Measurements from ENCODE around the gene PSAP. TPM values are rescaled to one million over a fixed set of nuclear protein-coding genes. Genes with fewer than 3 reads are reported as not detected.

PSAP gene
- total RNA-seq, 1 experiment from 2014 or later: 251 TPM

DNA sequence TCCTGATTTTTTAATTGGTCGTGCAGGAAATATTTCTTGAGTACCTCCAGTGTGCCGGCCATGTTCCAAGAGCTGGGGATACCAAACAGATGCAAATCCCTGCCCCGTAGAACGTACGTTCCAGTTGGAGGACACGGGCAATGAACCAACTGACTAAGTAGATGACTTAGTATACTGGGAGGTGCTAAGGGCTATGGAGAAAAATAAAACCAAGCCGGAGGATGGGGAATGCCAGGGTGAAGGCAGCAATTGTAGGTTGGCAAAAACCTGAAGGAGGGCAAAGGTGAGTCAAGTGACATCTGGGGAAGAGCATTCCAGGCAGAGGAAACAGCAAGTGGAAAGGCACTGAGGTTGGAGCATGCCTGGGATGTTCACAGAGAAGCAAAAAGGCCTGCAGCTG lies 70.9 kb downstream of the PSAP start:
- Histone ChIP-seq H3K9me3 (replicated peaks) (0 out of 2 replicates have a peak, but pooled peaks cover 3% of the 10 kb centered on the region), H3K4me1 (replicated peaks) (no peaks in the 10 kb centered on the region), H3K4me3 (no peak overlapping the region), H3K27me3 (replicated peaks) (no peaks in the 10 kb centered on the region), H3K27ac (no peak overlapping the region), H3K36me3 (no peaks in the 10 kb centered on the region)
- DNase-seq (ENCODE audit: low read depth in 1 of 2, low spot score in 2 of 2): no peak

DNA sequence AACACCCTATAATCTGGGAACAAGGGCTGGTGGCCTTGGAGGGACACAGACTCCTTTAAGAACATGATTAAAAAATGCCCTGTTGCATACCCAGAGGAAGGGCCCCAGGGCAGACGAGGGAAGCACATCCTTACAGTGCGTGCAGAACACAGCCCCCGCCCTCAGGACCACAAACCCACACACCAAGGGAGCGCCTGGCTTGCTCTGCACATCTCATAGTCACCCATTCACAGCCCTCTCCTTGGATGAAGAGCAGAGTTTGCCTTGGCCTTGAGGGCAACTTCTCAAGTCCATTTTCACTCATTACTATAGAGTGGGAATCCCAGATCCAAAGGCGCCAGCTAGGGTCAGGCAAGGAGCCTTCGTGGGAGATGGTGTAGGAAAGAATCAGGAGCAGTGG lies 71.4 kb downstream of the PSAP start:
- no peaks in the 10 kb centered on the region for H3K36me3 ChIP-seq
- no peaks in the 10 kb centered on the region for H3K27me3 ChIP-seq (replicated peaks)

DNA sequence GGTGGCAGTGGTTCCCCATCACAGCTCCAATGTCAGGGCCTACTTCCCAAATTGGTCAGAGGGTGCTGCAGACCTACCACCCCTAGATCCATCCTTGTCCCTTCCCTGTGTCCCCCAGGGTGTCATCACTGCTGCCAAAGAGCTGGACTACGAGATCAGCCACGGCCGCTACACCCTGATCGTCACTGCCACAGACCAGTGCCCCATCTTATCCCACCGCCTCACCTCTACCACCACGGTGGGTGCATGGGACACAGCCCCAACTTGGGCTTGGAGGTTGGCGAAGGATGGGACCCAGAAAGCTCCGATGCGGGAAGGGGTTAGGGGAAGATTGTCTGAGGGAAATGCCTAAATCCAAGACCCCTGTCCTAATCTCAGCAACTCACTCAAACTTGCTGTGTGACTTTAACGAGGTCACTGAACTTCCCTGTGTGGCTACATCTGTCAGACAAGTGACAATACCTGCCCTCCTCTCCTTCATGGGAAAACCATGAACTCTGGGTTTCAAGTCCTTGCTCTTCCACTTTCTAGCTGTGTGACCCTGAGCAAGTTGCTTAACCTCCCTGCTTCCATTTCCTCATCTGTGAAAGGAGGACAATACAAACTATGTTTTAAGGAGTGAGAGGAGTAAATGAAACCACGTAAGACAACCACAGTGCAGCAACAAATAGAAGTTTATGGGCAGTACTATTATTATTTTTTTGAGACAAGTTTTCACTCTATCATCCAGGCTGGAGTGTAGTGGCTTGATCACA lies 72.8 kb downstream of the PSAP start:
- Histone ChIP-seq H3K36me3 (no peaks in the 10 kb centered on the region), H3K4me3 (no peak overlapping the region), H3K9me3 (replicated peaks) (0 out of 2 replicates have a peak, but pooled peaks cover 3% of the 10 kb centered on the region), H3K27me3 (replicated peaks) (no peaks in the 10 kb centered on the region), H3K4me1 (replicated peaks) (peaks cover 7% of the 10 kb centered on the region), H3K27ac (no peak overlapping the region)
- DNase-seq (ENCODE audit: low read depth in 1 of 2, low spot score in 2 of 2): no peak

More for the DNA sequence above, 71.4 kb downstream of the PSAP start:
- Histone ChIP-seq H3K4me1 (replicated peaks) (no peaks in the 10 kb centered on the region), H3K27ac (no peak overlapping the region), H3K9me3 (replicated peaks) (0 out of 2 replicates have a peak, but pooled peaks cover 3% of the 10 kb centered on the region), H3K4me3 (no peak overlapping the region)
- no peak for DNase-seq (ENCODE audit: low read depth in 1 of 2, low spot score in 2 of 2)

DNA sequence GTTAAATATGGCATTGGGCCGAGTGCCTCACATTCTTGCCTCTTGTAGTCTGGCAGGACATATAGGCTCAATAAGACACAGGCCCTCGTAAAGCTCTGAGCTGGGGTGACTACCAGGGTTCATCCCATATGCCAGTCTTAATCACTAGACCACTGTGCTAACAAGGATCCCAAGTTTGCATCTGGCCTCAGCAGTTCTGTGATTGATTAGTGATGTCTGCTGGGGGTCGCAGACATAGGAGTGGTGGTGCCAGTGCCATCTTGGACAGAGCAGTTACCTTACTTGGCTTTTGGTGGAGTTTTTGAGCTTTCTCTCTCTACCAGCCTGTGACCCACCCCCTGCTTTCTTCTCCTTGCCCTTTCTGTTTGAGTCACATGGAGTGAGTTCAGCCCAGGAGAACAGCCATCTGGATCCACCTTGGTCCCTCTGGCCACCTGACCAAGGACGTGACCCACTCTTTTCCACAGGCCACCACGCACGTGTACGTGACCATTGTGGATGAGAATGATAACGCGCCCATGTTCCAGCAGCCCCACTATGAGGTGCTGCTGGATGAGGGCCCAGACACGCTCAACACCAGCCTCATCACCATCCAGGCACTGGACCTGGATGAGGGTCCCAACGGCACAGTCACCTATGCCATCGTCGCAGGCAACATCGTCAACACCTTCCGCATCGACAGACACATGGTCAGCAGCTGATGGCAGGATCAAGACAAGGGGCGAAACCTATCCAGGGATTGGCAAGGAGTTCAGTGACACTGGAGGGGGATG lies 73.7 kb downstream of the PSAP start:
- DNase-seq (ENCODE audit: low read depth in 1 of 2, low spot score in 2 of 2): no peak
- peaks cover 16% of the 10 kb centered on the region for H3K4me1 ChIP-seq (replicated peaks)
- 0 out of 2 replicates have a peak, but pooled peaks cover 3% of the 10 kb centered on the region for H3K9me3 ChIP-seq (replicated peaks)
- H3K27me3 ChIP-seq (replicated peaks): no peaks in the 10 kb centered on the region
- H3K4me3 ChIP-seq: no peak overlapping the region
- H3K27ac ChIP-seq: no peak overlapping the region
- no peaks in the 10 kb centered on the region for H3K36me3 ChIP-seq

DNA sequence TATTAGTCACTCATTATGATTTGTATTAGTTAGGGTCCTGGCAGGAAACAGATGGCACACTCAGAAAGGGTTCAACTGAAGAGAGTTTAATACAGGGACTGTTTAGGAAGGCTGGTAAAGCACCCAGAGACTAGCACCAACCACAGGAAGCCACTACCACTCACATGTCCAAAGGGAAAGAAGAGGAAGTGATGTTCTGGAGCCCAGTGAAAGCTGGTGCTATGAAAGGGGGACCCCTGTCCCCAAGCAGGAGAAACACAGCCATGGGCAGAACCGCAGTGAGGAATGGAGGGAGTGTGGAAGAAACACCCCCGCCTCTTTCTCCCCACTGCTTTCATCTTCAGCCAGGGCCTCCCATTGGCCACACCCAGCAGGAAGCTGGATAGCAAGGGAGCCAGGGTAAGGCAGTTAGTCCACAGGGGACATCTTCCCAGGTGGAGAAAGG lies 74.5 kb downstream of the PSAP start:
- H3K4me1 ChIP-seq (replicated peaks): peaks cover 25% of the 10 kb centered on the region
- 0 out of 2 replicates have a peak, but pooled peaks cover 3% of the 10 kb centered on the region for H3K9me3 ChIP-seq (replicated peaks)
- no peak for DNase-seq (ENCODE audit: low read depth in 1 of 2, low spot score in 2 of 2)

DNA sequence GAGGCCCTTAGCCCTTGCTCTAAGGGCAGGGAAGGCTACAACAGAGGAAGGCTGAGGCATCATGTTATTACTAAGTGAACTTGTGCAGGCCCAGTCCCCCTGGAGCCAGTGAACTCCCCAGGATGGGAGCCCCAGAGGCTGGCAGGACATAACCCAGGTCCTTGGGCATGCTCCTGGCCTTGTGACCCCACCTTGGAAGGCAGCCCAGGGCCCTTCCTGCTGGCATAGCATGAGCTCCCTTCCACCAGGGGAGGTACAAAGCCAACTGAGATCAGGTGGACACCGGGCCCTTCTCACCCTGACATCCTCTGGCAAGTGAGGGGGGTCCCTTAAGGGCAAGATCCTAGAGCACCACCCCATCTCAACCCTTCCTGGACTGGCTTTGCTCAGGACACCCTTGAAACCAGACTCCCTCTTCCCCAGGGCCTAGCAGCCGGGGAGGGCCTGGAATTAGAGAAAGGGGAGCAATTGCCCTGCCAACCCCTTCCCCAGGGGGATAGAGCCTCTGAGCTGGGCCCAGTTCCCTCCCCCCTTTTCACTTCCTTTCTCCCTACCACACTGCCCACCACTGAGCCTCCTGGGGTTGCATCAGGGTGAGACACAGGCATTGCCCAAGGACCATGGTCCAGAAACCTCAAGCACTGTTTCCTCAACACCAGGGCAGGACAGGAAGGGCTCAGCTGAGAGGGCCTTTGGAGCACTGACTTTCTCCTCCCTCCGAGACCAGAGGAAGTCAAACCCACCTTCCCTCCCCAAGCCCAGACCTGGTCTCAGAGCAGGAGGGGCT lies 75.9 kb downstream of the PSAP start:
- DNase-seq (ENCODE audit: low read depth in 1 of 2, low spot score in 2 of 2): no peak
- Histone ChIP-seq H3K27me3 (replicated peaks) (no peaks in the 10 kb centered on the region), H3K9me3 (replicated peaks) (0 out of 2 replicates have a peak, but pooled peaks cover 3% of the 10 kb centered on the region), H3K27ac (no peak overlapping the region), H3K36me3 (no peaks in the 10 kb centered on the region; the same call in 1 of the 2 replicates), H3K4me1 (replicated peaks) (peaks cover 39% of the 10 kb centered on the region), H3K4me3 (no peak overlapping the region)

More for the DNA sequence above, 74.5 kb downstream of the PSAP start:
- H3K4me3 ChIP-seq: no peak overlapping the region
- H3K36me3 ChIP-seq: no peaks in the 10 kb centered on the region
- no peaks in the 10 kb centered on the region for H3K27me3 ChIP-seq (replicated peaks)
- H3K27ac ChIP-seq: no peak overlapping the region

DNA sequence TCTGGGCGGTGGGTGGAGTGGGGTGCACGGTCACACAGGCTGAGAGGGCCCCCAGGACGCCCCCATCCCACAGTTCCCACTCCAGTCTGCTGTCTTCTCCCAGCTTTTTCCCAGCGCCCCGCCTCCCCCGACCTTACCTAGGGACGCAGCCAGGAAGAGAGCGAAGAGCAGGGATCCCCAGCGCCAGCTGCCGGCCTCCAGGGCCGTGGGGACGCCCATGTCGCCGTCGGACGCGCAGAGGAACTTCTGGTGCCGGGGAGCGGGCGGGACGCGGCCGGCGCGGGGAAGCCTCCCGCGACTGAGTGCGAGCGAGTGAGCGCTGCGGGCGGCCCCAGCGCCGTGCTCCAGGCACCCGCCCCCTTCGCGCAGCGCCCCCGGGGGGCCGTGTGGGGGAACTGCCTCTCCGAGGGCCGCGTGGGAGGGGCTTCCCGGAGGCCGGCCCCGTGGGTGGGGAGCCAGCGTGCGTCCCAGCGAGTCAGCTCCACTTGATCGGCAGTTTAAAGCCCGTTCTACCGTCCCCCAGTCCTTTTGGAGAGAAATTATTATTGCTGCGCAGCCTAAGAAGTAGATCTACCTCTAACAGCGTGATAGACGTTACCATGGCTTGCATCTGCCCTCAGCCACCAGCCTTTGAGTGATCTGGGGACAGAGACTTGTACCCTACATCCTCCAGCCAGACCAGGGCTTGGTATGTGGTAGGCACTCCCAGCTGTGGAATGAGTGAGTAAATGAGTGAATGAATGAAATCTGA lies 77.7 kb downstream of the PSAP start, which contains the start of gene VSIR:
VSIR (minus strand) TSS at position 300 of the 751 bp plus-strand sequence; CDS start at position 219, 81 bp downstream.
- Histone ChIP-seq H3K9me3 (replicated peaks) (0 out of 2 replicates have a peak, but pooled peaks cover 3% of the 10 kb centered on the region), H3K4me3 (peak within 1 kb of the TSS; percentile 61), H3K27ac (peak within 1 kb of the TSS; percentile 37), H3K4me1 (replicated peaks) (peaks cover 54% of the 10 kb centered on the region), H3K36me3 (peaks cover 4% of the 10 kb centered on the region; the same call in 1 of the 2 replicates), H3K27me3 (replicated peaks) (no peaks in the 10 kb centered on the region)
- DNase-seq (ENCODE audit: low read depth in 1 of 2, low spot score in 2 of 2): peak; percentile 83 to 96

DNA sequence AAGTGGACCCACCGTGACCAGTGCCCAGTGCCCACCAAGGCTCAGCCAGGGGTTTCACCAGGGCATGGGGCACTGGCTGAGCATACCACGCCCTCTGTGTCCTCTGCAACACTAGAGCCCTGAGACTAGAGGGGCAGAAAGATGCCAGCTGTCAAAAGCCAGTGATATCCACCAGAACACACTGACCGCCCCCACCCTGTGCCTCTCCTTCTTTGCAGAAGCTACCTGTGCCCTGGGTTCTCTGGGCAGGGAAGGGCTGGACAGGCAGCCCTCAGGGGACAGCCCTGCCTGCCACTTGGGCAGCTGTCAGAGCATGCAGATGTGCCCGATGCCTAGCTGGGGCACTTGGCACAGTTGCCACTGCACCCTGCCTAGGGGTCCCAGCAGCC lies 78.2 kb downstream of the PSAP start:
- peak overlapping the region; percentile 61 for H3K4me3 ChIP-seq
- no peaks in the 10 kb centered on the region for H3K27me3 ChIP-seq (replicated peaks)
- H3K9me3 ChIP-seq (replicated peaks): 0 out of 2 replicates have a peak, but pooled peaks cover 3% of the 10 kb centered on the region
- peaks cover 10% of the 10 kb centered on the region; the same call in 1 of the 2 replicates for H3K36me3 ChIP-seq
- peak overlapping the region; percentile 37 for H3K27ac ChIP-seq
- DNase-seq (ENCODE audit: low read depth in 1 of 2, low spot score in 2 of 2): no peak
- peaks cover 60% of the 10 kb centered on the region for H3K4me1 ChIP-seq (replicated peaks)

DNA sequence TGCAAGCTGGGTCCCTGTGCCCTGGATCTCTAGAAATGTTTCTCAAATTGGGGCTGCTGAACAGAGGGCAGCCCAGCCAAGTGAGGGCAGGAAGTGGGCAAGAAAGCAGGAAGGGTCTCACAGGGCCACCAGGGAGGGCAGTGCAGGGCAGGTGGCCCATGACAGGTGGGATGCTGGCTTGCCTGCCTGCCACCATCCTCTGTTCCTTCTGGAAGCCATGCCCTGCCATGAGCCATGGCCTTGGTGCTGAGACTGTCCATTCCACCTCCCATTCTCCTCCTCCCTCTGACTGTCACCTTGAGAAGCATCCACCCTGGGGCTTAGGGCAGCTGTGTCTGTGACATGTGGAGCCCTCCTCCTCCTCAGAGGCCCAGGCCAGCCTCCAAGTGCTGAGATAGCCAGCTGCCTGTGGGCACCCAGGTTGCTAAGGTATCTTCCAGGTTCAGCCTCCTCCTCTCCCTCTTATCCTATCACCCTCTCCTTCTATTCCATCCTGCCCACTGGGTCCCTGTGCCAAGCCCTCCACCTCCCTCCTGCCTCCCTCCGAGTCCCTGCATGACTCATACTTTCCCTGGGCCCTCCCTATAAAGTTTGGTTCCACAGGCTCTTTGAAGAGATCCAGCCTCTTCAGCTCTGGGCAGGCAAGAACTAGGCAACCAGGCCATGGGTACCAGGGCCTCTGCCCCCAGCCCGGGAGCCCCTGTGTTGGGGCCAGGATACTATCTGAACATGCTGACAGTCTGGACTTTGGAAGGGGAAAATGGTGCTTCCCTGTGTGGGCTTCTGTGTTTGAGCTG lies 79.0 kb downstream of the PSAP start:
- DNase-seq (ENCODE audit: low read depth in 1 of 2, low spot score in 2 of 2): peak; percentile 60 to 83
- Histone ChIP-seq H3K4me1 (replicated peaks) (peaks cover 68% of the 10 kb centered on the region), H3K9me3 (replicated peaks) (no peaks in the 10 kb centered on the region), H3K4me3 (peak overlapping the region; percentile 61), H3K27me3 (replicated peaks) (no peaks in the 10 kb centered on the region), H3K36me3 (peaks cover 10% of the 10 kb centered on the region; the same call in 1 of the 2 replicates), H3K27ac (peak overlapping the region; percentile 37)

DNA sequence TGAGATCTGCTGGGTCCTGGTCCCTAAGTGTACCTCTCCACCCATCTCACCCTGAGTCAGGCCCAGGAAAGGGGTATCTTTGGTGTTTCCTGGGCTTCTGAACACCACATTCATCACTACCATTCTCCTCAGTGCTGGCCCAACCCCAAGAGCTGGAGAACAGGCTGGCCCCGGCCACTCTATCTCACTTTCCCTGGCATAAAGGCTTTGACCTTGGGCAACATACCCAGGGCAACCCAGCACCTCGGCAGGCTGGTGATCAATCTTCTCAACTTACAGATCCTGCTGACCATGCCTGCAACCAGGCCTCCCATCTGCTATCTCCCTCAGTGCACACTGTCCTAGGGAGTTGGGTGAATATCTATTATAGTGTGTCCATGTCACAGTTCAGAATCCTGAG lies 79.8 kb downstream of the PSAP start:
- Histone ChIP-seq H3K4me1 (replicated peaks) (peaks cover 75% of the 10 kb centered on the region), H3K9me3 (replicated peaks) (no peaks in the 10 kb centered on the region), H3K4me3 (no peak overlapping the region), H3K36me3 (peaks cover 13% of the 10 kb centered on the region; the same call in 1 of the 2 replicates), H3K27me3 (replicated peaks) (no peaks in the 10 kb centered on the region), H3K27ac (no peak overlapping the region)
- no peak for DNase-seq (ENCODE audit: low read depth in 1 of 2, low spot score in 2 of 2)

DNA sequence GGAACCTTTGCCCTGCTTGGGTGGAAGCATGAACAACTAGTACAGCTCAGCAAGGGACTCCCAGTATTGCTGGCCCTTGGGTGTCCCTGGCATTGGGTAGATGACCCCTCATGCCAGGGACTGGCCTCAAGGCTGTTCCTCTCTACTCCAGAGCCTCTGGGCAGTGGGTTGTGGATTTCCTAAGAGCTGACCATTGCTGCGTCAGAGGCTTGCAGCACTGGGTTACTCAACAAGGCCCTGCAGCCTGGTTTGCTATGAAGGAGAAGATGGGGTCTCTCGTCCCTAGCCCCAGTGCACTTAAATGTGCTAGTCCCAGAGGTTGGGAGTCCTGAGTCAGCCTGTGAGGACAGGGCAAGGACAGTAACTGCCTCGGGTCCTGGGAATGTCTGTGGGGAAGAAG lies 80.3 kb downstream of the PSAP start:
- Histone ChIP-seq H3K27me3 (replicated peaks) (no peaks in the 10 kb centered on the region), H3K4me1 (replicated peaks) (peaks cover 79% of the 10 kb centered on the region), H3K9me3 (replicated peaks) (no peaks in the 10 kb centered on the region), H3K27ac (no peak overlapping the region), H3K36me3 (peaks cover 13% of the 10 kb centered on the region; the same call in 1 of the 2 replicates), H3K4me3 (no peak overlapping the region)
- no peak for DNase-seq (ENCODE audit: low read depth in 1 of 2, low spot score in 2 of 2)

DNA sequence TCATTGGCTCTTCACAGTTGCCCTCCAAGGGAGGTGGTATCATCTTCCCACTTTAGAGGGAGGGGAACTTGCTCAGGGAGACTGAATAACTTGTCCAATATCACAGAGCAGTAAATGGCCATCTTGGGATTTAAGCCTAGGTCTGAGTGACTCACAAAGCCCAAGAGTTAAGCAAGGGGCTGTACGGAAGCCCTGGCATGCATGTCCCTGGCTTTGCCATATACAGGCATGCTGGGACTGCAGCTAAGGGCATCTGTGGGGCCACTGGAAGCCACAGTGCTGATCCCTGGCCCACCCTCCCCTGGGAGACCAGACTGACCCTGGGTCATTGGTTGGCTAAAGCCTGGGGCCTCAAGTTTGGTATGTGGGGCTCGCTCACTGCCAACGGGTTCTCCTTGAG lies 80.8 kb downstream of the PSAP start:
- no peak for DNase-seq (ENCODE audit: low read depth in 1 of 2, low spot score in 2 of 2)
- Histone ChIP-seq H3K9me3 (replicated peaks) (no peaks in the 10 kb centered on the region), H3K27ac (no peak overlapping the region), H3K4me3 (no peak overlapping the region), H3K36me3 (peaks cover 13% of the 10 kb centered on the region; the same call in 1 of the 2 replicates), H3K27me3 (replicated peaks) (no peaks in the 10 kb centered on the region), H3K4me1 (replicated peaks) (peaks cover 84% of the 10 kb centered on the region)

All from SJSA1 (cell line).